Measurements from ENCODE around the gene ZBP1.

The ZBP1 gene

DNA sequence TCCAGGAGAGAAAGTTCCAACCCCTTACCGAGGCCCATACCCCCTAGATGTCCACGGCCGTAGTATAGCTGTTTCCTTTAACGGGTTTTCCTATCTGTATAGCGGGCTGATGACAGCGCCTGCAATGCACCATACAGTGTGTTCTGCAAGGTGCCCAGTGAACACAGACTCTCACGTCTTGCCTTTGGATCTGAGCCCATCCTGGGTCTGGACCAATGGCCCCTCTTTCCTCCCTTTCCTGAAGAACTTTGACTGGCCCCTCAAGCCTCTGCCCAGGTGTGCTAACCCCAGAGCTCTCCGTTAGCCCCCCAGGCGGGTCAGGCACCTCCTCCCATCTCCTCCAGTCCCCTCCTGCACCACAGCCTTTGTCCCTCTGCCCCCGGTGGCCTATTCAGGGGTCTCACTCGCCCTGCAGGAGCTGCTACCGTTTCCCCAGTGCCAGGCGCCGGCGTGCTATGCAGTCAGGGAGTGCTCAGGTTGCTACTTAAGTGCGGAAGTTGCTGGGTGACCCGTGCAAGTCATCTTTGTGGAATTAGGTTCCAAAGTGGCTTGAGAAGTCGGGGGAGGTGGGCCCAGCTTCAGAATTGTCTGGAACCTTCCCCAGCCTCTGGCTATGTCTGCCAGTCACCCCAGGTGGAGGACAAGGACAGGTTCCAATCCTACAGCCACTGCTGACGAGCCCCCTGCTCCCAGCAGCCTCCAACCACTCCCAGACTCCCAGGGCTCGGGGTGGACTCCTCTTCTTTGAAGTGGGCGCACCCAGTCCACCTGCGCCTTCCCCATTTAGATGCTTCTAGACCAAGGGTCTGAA, 35.0 kb upstream of the ZBP1 start:
- TF ChIP-seq RARB (CRISPR knock-in tag; IDR thresholded peaks at IDR 0.05) (no peak), ARNTL (CRISPR knock-in tag; IDR thresholded peaks at IDR 0.05; ENCODE audit: borderline replicate concordance, low read depth) (no peak), ISL1 (CRISPR knock-in tag; IDR thresholded peaks at IDR 0.05) (no peak), ZNF565 (CRISPR knock-in tag; conservative IDR thresholded peaks at IDR 0.05; ENCODE audit: low read depth) (no peak), ZNF70 (CRISPR knock-in tag; IDR thresholded peaks at IDR 0.05) (no peak), ZC3H10 (CRISPR knock-in tag; IDR thresholded peaks at IDR 0.05) (no peak)
- TF ChIP-seq, protein P1, sequence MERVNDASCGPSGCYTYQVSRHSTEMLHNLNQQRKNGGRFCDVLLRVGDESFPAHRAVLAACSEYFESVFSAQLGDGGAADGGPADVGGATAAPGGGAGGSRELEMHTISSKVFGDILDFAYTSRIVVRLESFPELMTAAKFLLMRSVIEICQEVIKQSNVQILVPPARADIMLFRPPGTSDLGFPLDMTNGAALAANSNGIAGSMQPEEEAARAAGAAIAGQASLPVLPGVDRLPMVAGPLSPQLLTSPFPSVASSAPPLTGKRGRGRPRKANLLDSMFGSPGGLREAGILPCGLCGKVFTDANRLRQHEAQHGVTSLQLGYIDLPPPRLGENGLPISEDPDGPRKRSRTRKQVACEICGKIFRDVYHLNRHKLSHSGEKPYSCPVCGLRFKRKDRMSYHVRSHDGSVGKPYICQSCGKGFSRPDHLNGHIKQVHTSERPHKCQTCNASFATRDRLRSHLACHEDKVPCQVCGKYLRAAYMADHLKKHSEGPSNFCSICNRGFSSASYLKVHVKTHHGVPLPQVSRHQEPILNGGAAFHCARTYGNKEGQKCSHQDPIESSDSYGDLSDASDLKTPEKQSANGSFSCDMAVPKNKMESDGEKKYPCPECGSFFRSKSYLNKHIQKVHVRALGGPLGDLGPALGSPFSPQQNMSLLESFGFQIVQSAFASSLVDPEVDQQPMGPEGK (CRISPR knock-in tag; IDR thresholded peaks at IDR 0.05; ENCODE audit: borderline replicate concordance), result no peak
- TF ChIP-seq, protein P2, sequence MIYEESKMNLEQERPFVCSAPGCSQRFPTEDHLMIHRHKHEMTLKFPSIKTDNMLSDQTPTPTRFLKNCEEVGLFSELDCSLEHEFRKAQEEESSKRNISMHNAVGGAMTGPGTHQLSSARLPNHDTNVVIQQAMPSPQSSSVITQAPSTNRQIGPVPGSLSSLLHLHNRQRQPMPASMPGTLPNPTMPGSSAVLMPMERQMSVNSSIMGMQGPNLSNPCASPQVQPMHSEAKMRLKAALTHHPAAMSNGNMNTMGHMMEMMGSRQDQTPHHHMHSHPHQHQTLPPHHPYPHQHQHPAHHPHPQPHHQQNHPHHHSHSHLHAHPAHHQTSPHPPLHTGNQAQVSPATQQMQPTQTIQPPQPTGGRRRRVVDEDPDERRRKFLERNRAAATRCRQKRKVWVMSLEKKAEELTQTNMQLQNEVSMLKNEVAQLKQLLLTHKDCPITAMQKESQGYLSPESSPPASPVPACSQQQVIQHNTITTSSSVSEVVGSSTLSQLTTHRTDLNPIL (CRISPR knock-in tag; IDR thresholded peaks at IDR 0.05; ENCODE audit: low read depth), result no peak
- ATAC-seq, result peak; percentile 7; the same call in 1 of the 3 replicates

DNA sequence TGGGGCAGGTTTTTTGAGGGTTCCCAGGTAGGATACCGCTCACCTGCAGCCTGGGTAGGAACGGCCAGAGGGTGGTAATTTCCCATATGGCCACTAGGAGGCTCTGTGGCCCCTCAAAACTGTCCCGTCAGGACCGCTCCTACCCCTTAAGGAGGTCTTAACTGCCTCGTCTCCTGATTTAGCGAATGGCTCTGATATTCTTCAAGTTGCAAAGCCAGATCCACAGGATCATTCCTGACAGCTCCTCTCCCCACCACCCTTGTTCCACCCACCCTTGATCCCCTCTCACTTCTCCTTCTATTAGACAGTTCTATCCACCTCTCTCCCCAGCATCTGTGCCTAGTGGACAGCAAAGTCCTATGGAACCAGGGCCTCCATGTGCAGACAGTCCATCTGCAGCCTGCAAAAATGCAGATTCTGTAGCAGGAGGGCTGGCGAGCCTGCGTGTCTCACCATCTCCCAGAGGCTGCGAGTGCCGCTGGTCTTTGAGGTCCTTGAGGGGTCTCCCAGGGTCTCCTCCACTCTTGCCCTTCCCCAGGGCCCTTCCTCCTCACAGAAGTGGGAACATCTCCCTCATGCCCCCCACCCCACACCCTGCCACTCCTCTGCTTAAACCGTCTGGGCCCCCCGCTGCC, 34.3 kb upstream of the ZBP1 start:
- ATAC-seq, result peak; percentile 94
- TF ChIP-seq GLIS3 (CRISPR knock-in tag; IDR thresholded peaks at IDR 0.05) (no peak), BACH2 (CRISPR knock-in tag; IDR thresholded peaks at IDR 0.05; ENCODE audit: borderline replicate concordance) (no peak)

DNA sequence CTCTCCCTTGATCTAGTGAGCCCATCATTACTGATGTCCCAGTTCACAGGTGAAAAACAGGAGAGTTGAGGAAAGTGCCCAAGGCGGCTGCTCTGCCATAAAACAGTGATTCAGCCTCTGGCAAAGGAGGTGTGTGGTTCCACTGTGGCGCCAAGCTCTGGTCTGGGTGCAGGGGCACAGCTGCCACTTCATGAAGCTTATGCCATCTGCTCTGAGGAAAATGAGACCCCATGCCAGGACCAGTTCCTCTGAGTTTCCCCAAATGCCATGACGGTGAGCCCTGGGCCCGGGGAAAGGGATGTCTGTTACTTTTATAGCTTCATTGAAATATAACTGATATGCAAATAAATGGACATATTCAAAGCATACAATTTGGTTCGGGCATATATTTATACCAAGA, 33.7 kb upstream of the ZBP1 start:
- ATAC-seq, result no peak
- TF ChIP-seq ARNTL (CRISPR knock-in tag; IDR thresholded peaks at IDR 0.05; ENCODE audit: borderline replicate concordance, low read depth) (no peak), SNAI2 (CRISPR knock-in tag; IDR thresholded peaks at IDR 0.05) (no peak), TOX (CRISPR knock-in tag; IDR thresholded peaks at IDR 0.05; ENCODE audit: borderline replicate concordance) (no peak), ZFP30 (CRISPR knock-in tag; IDR thresholded peaks at IDR 0.05) (no peak), RARB (CRISPR knock-in tag; IDR thresholded peaks at IDR 0.05) (no peak), CSDC2 (CRISPR knock-in tag; IDR thresholded peaks at IDR 0.05) (no peak), ZNF565 (CRISPR knock-in tag; conservative IDR thresholded peaks at IDR 0.05; ENCODE audit: low read depth) (no peak), ZFP3 (CRISPR knock-in tag; IDR thresholded peaks at IDR 0.05) (no peak), ZNF8 (CRISPR knock-in tag; IDR thresholded peaks at IDR 0.05) (no peak), TCF4 (CRISPR knock-in tag; IDR thresholded peaks at IDR 0.05; ENCODE audit: borderline replicate concordance) (no peak), GLIS3 (CRISPR knock-in tag; IDR thresholded peaks at IDR 0.05) (no peak), BACH2 (CRISPR knock-in tag; IDR thresholded peaks at IDR 0.05; ENCODE audit: borderline replicate concordance) (no peak), ZNF70 (CRISPR knock-in tag; IDR thresholded peaks at IDR 0.05) (no peak), ESRRG (CRISPR knock-in tag; IDR thresholded peaks at IDR 0.05) (no peak)
- TF ChIP-seq, protein P3, sequence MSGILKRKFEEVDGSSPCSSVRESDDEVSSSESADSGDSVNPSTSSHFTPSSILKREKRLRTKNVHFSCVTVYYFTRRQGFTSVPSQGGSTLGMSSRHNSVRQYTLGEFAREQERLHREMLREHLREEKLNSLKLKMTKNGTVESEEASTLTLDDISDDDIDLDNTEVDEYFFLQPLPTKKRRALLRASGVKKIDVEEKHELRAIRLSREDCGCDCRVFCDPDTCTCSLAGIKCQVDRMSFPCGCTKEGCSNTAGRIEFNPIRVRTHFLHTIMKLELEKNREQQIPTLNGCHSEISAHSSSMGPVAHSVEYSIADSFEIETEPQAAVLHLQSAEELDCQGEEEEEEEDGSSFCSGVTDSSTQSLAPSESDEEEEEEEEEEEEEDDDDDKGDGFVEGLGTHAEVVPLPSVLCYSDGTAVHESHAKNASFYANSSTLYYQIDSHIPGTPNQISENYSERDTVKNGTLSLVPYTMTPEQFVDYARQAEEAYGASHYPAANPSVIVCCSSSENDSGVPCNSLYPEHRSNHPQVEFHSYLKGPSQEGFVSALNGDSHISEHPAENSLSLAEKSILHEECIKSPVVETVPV (CRISPR knock-in tag; IDR thresholded peaks at IDR 0.05), result no peak
- TF ChIP-seq, protein P2 (CRISPR knock-in tag; IDR thresholded peaks at IDR 0.05; ENCODE audit: low read depth), result no peak
- TF ChIP-seq, protein P1 (CRISPR knock-in tag; IDR thresholded peaks at IDR 0.05; ENCODE audit: borderline replicate concordance), result no peak
- TF ChIP-seq, protein P4, sequence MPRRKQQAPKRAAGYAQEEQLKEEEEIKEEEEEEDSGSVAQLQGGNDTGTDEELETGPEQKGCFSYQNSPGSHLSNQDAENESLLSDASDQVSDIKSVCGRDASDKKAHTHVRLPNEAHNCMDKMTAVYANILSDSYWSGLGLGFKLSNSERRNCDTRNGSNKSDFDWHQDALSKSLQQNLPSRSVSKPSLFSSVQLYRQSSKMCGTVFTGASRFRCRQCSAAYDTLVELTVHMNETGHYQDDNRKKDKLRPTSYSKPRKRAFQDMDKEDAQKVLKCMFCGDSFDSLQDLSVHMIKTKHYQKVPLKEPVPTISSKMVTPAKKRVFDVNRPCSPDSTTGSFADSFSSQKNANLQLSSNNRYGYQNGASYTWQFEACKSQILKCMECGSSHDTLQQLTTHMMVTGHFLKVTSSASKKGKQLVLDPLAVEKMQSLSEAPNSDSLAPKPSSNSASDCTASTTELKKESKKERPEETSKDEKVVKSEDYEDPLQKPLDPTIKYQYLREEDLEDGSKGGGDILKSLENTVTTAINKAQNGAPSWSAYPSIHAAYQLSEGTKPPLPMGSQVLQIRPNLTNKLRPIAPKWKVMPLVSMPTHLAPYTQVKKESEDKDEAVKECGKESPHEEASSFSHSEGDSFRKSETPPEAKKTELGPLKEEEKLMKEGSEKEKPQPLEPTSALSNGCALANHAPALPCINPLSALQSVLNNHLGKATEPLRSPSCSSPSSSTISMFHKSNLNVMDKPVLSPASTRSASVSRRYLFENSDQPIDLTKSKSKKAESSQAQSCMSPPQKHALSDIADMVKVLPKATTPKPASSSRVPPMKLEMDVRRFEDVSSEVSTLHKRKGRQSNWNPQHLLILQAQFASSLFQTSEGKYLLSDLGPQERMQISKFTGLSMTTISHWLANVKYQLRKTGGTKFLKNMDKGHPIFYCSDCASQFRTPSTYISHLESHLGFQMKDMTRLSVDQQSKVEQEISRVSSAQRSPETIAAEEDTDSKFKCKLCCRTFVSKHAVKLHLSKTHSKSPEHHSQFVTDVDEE (CRISPR knock-in tag; IDR thresholded peaks at IDR 0.05), result no peak

Measured in SK-N-SH treated with all-trans-retinoic acid at 6 μM for 48 hours (cell line).